ENCODE measurements around the gene PANX2. TPM values are rescaled to one million over a fixed set of nuclear protein-coding genes. Genes with fewer than 3 reads are reported as not detected.

PANX2 gene
- total RNA-seq, 4 donors from 2014 or later: 0.40 to 0.83 TPM; not detected in 2

DNA sequence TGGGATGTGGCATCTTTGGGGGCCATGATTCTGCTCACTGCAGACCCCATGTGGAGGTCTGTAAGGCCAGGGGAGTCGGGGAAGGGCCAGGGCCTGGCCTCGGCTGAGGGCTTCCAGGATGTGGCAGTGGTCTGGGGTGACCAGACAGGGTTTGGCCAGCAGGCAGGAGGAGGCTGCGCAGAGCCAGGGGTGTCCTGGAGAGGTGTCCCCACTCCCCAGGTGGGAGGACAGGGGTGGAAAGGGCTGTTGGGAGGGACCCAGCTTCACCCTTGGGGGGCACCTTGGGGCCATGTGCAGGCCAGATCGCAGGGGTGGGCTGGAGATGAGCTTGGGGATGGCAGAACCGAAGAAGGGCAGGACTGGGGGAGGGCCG, 3.4 kb downstream of the PANX2 start:
- in situ Hi-C loops (cut with MboI; ENCODE audit: low sequenced_read_pairs in 4 of 4) (no loop called here), intact Hi-C loops (cut with DNase I; ENCODE audit: low total_unique reads) (no loop called here)
- Histone ChIP-seq H3K36me3 (no peaks in the 10 kb centered on the region), H3K4me1 (no peaks in the 10 kb centered on the region), H3K27me3 (peaks cover 21 to 40% (median 34%) of the 10 kb centered on the region in 3 donors), H3K9me3 (no peaks in the 10 kb centered on the region), H3K4me3 (no peak overlapping the region), H3K27ac (no peak overlapping the region)
- no peak for DNase-seq
- no peak for ATAC-seq
- TF ChIP-seq, protein P1, sequence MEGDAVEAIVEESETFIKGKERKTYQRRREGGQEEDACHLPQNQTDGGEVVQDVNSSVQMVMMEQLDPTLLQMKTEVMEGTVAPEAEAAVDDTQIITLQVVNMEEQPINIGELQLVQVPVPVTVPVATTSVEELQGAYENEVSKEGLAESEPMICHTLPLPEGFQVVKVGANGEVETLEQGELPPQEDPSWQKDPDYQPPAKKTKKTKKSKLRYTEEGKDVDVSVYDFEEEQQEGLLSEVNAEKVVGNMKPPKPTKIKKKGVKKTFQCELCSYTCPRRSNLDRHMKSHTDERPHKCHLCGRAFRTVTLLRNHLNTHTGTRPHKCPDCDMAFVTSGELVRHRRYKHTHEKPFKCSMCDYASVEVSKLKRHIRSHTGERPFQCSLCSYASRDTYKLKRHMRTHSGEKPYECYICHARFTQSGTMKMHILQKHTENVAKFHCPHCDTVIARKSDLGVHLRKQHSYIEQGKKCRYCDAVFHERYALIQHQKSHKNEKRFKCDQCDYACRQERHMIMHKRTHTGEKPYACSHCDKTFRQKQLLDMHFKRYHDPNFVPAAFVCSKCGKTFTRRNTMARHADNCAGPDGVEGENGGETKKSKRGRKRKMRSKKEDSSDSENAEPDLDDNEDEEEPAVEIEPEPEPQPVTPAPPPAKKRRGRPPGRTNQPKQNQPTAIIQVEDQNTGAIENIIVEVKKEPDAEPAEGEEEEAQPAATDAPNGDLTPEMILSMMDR (IDR thresholded peaks at IDR 0.05 in 4 of 5, conservative IDR thresholded peaks at IDR 0.05 in 1 of 5): no peak
- no peak for TF ChIP-seq POLR2A (IDR thresholded peaks at IDR 0.05)

DNA sequence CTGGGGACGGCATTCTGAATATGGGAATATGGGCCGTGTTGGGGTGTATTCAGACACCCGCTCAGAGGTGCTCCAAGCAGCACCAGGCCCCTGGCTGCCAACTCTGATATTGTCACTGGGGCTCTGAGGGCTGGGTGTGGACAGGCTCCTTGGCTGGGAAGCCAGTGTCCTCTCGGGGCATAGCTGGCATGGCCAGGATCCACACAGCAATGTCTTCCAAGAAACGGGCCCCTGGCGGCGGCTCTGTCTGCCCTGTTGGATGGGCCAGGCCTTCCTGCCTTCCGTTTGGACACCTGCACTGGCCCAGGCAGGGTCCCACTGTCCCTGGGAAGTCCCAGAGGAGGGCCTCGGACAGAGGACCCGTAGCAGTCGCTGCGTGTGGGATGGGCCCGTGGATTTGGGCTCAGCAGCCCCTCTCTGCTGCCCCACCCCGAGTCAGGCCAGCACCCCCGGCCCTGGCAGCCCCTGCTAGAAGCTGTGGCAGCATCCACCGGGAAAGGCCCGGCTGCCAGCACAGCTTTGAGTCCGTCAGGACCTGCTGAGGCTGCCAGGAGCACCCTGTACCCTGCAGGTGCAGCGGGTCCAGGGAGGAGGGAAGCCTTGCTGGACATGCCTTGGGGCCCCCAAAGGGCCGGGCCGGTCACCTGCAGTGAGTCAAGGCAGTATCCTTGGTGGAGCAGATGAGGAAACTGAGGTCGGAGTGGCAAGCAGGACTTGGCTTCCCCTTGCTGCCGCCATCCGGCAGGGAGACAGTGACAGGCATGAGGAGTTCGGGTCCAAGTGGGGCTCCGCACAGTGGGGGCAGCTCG, 4.1 kb downstream of the PANX2 start:
- DNase-seq (no peak), ATAC-seq (no peak)
- Histone ChIP-seq H3K9me3 (no peaks in the 10 kb centered on the region), H3K36me3 (no peaks in the 10 kb centered on the region), H3K4me1 (no peaks in the 10 kb centered on the region), H3K27me3 (peaks cover 20 to 40% (median 34%) of the 10 kb centered on the region in 3 donors), H3K27ac (no peak overlapping the region), H3K4me3 (no peak overlapping the region)
- in situ Hi-C loops (cut with MboI; ENCODE audit: low sequenced_read_pairs in 4 of 4): no loop called here
- intact Hi-C loops (cut with DNase I; ENCODE audit: low total_unique reads): no loop called here
- TF ChIP-seq, protein P1 (IDR thresholded peaks at IDR 0.05 in 4 of 5, conservative IDR thresholded peaks at IDR 0.05 in 1 of 5): no peak
- no peak for TF ChIP-seq POLR2A (IDR thresholded peaks at IDR 0.05)

DNA sequence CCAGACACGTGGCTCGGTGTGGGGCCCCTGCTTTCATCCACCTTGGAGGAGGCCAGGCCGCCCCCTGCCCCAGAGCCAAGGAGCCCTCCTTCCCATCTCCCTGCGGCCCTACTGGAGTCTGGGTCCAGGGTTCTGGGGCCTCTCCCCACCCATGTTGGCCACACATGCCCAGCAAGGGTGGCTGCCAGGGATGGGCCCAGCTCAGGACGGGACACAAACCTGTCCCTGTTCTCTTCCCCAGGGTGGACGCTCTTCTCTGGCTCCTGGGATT, 4.6 kb downstream of the PANX2 start:
- no peak overlapping the region for H3K27ac ChIP-seq
- in situ Hi-C loops (cut with MboI; ENCODE audit: low sequenced_read_pairs in 4 of 4) (no loop called here), intact Hi-C loops (cut with DNase I; ENCODE audit: low total_unique reads) (no loop called here)
- ATAC-seq (no peak), DNase-seq (no peak)
- H3K4me3 ChIP-seq: no peak overlapping the region
- H3K4me1 ChIP-seq: no peaks in the 10 kb centered on the region
- no peaks in the 10 kb centered on the region for H3K9me3 ChIP-seq
- peaks cover 23 to 41% (median 38%) of the 10 kb centered on the region in 3 donors for H3K27me3 ChIP-seq
- no peaks in the 10 kb centered on the region for H3K36me3 ChIP-seq
- TF ChIP-seq, protein P1 (IDR thresholded peaks at IDR 0.05 in 4 of 5, conservative IDR thresholded peaks at IDR 0.05 in 1 of 5): no peak
- no peak for TF ChIP-seq POLR2A (IDR thresholded peaks at IDR 0.05)

DNA sequence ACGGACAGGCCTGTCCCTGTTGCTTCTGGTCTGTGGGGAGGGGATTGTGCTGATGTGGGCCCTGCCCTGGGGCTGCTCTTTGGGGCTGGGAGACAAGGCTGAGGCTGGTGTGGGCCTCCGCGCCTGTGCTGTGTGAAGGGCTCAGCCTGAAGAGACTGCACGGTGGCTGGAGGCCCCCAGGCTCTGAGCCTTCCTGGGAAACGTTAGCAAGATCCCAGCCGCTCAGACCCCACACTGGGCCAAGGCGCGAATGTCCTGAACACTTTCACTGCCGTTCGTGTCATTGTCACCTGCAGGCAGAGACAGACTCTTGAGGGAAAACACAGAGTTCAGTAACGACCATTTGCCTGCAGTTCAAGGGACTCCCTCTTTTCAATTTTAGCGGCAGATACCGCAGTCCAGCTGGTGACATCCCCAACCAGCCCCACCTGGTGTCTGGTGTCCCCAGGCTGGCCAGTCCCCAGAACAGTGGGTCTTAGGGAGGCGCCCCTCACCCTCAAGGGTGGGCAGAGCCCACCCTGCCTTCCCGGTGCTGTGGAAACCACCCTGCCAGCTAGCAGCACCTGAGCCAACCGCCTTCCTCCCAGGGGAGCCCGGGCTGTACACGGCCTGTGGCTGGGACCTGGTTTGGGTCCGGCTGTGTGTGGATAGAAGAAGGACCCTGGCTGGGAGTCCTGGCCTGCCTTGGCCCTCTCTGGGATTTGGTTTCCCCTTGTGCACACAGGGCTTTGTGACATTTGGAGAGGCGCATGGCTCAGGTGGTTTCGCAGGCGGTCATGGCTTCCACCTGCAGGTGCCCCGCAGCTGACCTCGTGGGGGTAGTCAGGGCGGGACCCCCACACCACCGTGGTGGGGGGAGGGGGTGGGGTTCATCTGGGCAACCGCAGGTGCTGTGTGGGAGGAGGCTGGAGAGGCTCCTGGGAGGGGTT, 5.7 kb downstream of the PANX2 start:
- no peak for TF ChIP-seq POLR2A (IDR thresholded peaks at IDR 0.05)
- TF ChIP-seq, protein P1 (IDR thresholded peaks at IDR 0.05 in 4 of 5, conservative IDR thresholded peaks at IDR 0.05 in 1 of 5): no peak
- Histone ChIP-seq H3K9me3 (no peaks in the 10 kb centered on the region), H3K4me3 (no peak overlapping the region), H3K27me3 (peaks cover 18 to 38% (median 37%) of the 10 kb centered on the region in 3 donors), H3K4me1 (no peaks in the 10 kb centered on the region), H3K36me3 (no peaks in the 10 kb centered on the region), H3K27ac (no peak overlapping the region)
- intact Hi-C loops (cut with DNase I; ENCODE audit: low total_unique reads): no loop called here
- ATAC-seq (no peak), DNase-seq (no peak)
- in situ Hi-C loops (cut with MboI; ENCODE audit: low sequenced_read_pairs in 4 of 4): no loop called here

Measured in gastrocnemius medialis (tissue), 4 donors.